Vagina (tissue), 2 donors: ENCODE measurements around the gene KMT2B.

Experiments used
- POLR2A ChIP-seq, 2 donors: fragments of 450-650 bp; IDR thresholded peaks; one replicate each; pipeline ENCODE4 v1.6.1; 2017; ENCODE audit warnings: antibody characterized with exemption in 2 of 2, mild to moderate bottlenecking in 2 of 2, moderate library complexity in 2 of 2
- POLR2AphosphoS5 ChIP-seq, 2 donors: sonication (generic); formaldehyde crosslinking; IDR thresholded peaks; one replicate each; pipeline ENCODE4 v1.9.0; 2017; ENCODE audit warnings: antibody characterized with exemption in 2 of 2, mild to moderate bottlenecking in 2 of 2, low read depth in 1 of 2; ENCODE audit not compliant: insufficient read depth in 1 of 2
- TF ChIP-seq, protein P1 (sequence below), 3 experiments: fragments of 450-650 bp in 2 of 3; fragments of 200-600 bp in 1 of 3; sonication (generic) in 1 of 3; IDR thresholded peaks; one replicate each; pipeline ENCODE4 v1.5.1; 2017 to 2019; ENCODE audit warnings: antibody characterized with exemption in 3 of 3, mild to moderate bottlenecking in 2 of 3, moderate library complexity in 2 of 3

DNA sequence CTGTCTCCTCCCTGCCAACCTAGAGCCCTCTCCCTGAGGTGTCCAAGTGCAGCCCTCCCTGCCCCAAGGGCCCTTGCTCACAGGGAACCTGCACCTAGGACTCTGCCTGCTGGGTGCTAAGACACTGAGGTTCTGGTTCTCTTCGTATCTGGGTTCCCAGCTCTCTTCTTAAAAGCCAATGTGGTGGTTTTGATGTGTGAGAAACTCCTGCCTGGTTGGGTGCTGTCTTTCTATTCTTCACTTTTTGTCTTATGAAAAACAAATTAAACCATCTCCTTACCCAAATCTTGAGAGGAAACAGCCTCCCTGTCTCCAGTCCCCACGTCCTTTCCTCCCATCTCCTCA is 4.3 kb upstream of the KMT2B start:
- TF ChIP-seq, protein P1, sequence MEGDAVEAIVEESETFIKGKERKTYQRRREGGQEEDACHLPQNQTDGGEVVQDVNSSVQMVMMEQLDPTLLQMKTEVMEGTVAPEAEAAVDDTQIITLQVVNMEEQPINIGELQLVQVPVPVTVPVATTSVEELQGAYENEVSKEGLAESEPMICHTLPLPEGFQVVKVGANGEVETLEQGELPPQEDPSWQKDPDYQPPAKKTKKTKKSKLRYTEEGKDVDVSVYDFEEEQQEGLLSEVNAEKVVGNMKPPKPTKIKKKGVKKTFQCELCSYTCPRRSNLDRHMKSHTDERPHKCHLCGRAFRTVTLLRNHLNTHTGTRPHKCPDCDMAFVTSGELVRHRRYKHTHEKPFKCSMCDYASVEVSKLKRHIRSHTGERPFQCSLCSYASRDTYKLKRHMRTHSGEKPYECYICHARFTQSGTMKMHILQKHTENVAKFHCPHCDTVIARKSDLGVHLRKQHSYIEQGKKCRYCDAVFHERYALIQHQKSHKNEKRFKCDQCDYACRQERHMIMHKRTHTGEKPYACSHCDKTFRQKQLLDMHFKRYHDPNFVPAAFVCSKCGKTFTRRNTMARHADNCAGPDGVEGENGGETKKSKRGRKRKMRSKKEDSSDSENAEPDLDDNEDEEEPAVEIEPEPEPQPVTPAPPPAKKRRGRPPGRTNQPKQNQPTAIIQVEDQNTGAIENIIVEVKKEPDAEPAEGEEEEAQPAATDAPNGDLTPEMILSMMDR (IDR thresholded peaks at IDR 0.05): no peak
- TF ChIP-seq POLR2A (IDR thresholded peaks at IDR 0.05) (no peak), POLR2AphosphoS5 (IDR thresholded peaks at IDR 0.05; ENCODE audit: insufficient read depth in 1 of 2, low read depth in 1 of 2) (no peak)
